CD14-positive monocyte (primary cell): Measurements from ENCODE around the gene CLTA. TPM values are rescaled to one million over a fixed set of nuclear protein-coding genes. Genes with fewer than 3 reads are reported as not detected.

Experiments
- DNase-seq, 3 donors: peaks; one replicate each; pipeline ENCODE4 v3.0.0-alpha.2; 2011 to 2022
- H2AFZ ChIP-seq: 2 replicates; pipeline ENCODE4 v1.6.0; 2012; ENCODE audit warnings: mild to moderate bottlenecking, low read depth, low read length, inconsistent platforms; ENCODE audit not compliant: insufficient read depth, poor library complexity, severe bottlenecking
- H3K27ac ChIP-seq, 2 donors: 1 replicate in 1 of 2; 2 replicates in 1 of 2; pipeline ENCODE4 v1.5.1; 2012 to 2013; ENCODE audit warnings: low read length in 2 of 2, control low read depth in 1 of 2, inconsistent platforms in 1 of 2, low read depth in 1 of 2, mild to moderate bottlenecking in 1 of 2
- H3K27me3 ChIP-seq, 2 donors: one replicate each; pipeline versions ENCODE4 v1.6.0 to v1.6.1; 2011 to 2013; ENCODE audit warnings: low read length in 2 of 2; ENCODE audit not compliant: control insufficient read depth in 2 of 2, insufficient read depth in 2 of 2
- H3K36me3 ChIP-seq, 2 donors: replicated peaks in 1 of 2; 1 replicate in 1 of 2; 2 replicates in 1 of 2; pipeline versions ENCODE4 v1.5.1 to v1.6.1; 2012 to 2013; ENCODE audit warnings: low read length in 2 of 2, control low read depth in 1 of 2, inconsistent platforms in 1 of 2, mild to moderate bottlenecking in 1 of 2; ENCODE audit not compliant: insufficient read depth in 2 of 2, control insufficient read depth in 1 of 2
- H3K4me1 ChIP-seq, 2 donors: 1 replicate in 1 of 2; 2 replicates in 1 of 2; pipeline versions ENCODE4 v1.5.1 to v1.6.1; 2012 to 2013; ENCODE audit warnings: low read length in 2 of 2, control low read depth in 1 of 2, inconsistent platforms in 1 of 2, mild to moderate bottlenecking in 1 of 2, moderate library complexity in 1 of 2; ENCODE audit not compliant: insufficient read depth in 2 of 2, control insufficient read depth in 1 of 2
- H3K4me2 ChIP-seq: replicated peaks from 2 replicates; pipeline ENCODE3; 2012; ENCODE audit warnings: low read length, moderate library complexity, mild to moderate bottlenecking; ENCODE audit not compliant: poor library complexity, severe bottlenecking; ENCODE audit errors: extremely low read depth
- H3K4me3 ChIP-seq, 3 experiments: fragments of 200-600 bp in 1 of 3; sonication (generic) in 1 of 3; replicated peaks in 1 of 3; 1 replicate in 2 of 3; 2 replicates in 1 of 3; pipeline ENCODE4 v1.5.1; 2011 to 2013; ENCODE audit warnings: low read length in 3 of 3, mild to moderate bottlenecking in 3 of 3, control low read depth in 2 of 3, low read depth in 2 of 3, inconsistent platforms in 1 of 3, moderate library complexity in 1 of 3
- H3K79me2 ChIP-seq: 2 replicates; pipeline ENCODE4 v1.6.0; 2012; ENCODE audit warnings: mild to moderate bottlenecking, control low read depth, inconsistent platforms, low read length, moderate library complexity; ENCODE audit not compliant: insufficient read depth
- H3K9ac ChIP-seq: 2 replicates; pipeline ENCODE4 v1.6.0; 2017; ENCODE audit warnings: low read length, mild to moderate bottlenecking; ENCODE audit not compliant: insufficient read depth, poor library complexity, severe bottlenecking
- H3K9me3 ChIP-seq, 2 donors: replicated peaks in 1 of 2; 1 replicate in 1 of 2; 2 replicates in 1 of 2; pipeline versions ENCODE4 v1.5.1 to v1.6.1; 2012 to 2013; ENCODE audit warnings: low read length in 2 of 2, control low read depth in 1 of 2; ENCODE audit not compliant: control insufficient read depth in 1 of 2, insufficient read depth in 1 of 2
- H4K20me1 ChIP-seq: 2 replicates; pipeline ENCODE4 v1.6.0; 2012; ENCODE audit warnings: mild to moderate bottlenecking, low read length, control low read depth, moderate library complexity; ENCODE audit not compliant: insufficient read depth
- H3K27ac Mint-ChIP-seq, 7 donors: one replicate each; pipeline ENCODE4 v1.8.0; 2020; ENCODE audit warnings: mild to moderate bottlenecking in 7 of 7, mixed read lengths in 7 of 7, moderate library complexity in 6 of 7, inconsistent platforms in 2 of 7
- H3K27me3 Mint-ChIP-seq, 3 donors: one replicate each; pipeline ENCODE4 v1.8.0; 2021 to 2022; ENCODE audit warnings: low read depth in 3 of 3, mild to moderate bottlenecking in 3 of 3, mixed read lengths in 3 of 3, moderate library complexity in 3 of 3, inconsistent platforms in 1 of 3
- H3K36me3 Mint-ChIP-seq, 2 donors: one replicate each; pipeline ENCODE4 v1.8.0; 2020; ENCODE audit warnings: mixed read lengths in 2 of 2, inconsistent platforms in 1 of 2, mild to moderate bottlenecking in 1 of 2
- H3K4me1 Mint-ChIP-seq: one replicate; pipeline ENCODE4 v1.8.0; 2020; ENCODE audit warnings: mild to moderate bottlenecking, mixed read lengths
- H3K4me3 Mint-ChIP-seq, 2 donors: one replicate each; pipeline ENCODE4 v1.8.0; 2020; ENCODE audit warnings: mild to moderate bottlenecking in 2 of 2, mixed read lengths in 2 of 2, moderate library complexity in 1 of 2
- H3K9me3 Mint-ChIP-seq, 7 donors: one replicate each; pipeline ENCODE4 v1.8.0; 2020 to 2022; ENCODE audit warnings: mixed read lengths in 7 of 7, mild to moderate bottlenecking in 6 of 7, moderate library complexity in 6 of 7, inconsistent platforms in 2 of 7
- CTCF ChIP-seq: fragments of 200-600 bp; IDR thresholded peaks from one replicate; pipeline ENCODE4 v1.8.0; 2022; ENCODE audit warnings: antibody characterized with exemption, mild to moderate bottlenecking
- WGBS: methylation state at CpG from one replicate; pipeline ENCODE4 v1.1.5; 2013; ENCODE audit warnings: missing lambda C conversion rate; ENCODE audit not compliant: insufficient coverage; 5-methylcytosine and 5-hydroxymethylcytosine counted together
- intact Hi-C, 2 donors: fragments of 100-400 bp; cut with micrococcal nuclease; formaldehyde crosslinking; loops; one replicate each; pipeline versions ENCODE4 v1.15.0 to v1.15.1; 2023
- polyA plus RNA-seq, 3 donors: library from polyadenylated mRNA; depleted of rRNA in 1 of 3; unstranded in 2 of 3; stranded (reverse) in 1 of 3; fragments of 300-500 nt in 2 of 3; fragments of >200 nt in 1 of 3; fragmentation: Illumina TruSeq in 2 of 3; gene quantifications; 1 replicate in 2 of 3; 2 replicates in 1 of 3; pipeline ENCODE4 v1.2.3, GENCODE V29; 2012 to 2021

The CLTA gene
- polyA plus RNA-seq, 3 donors = 85.6 to 262 (median 225) TPM

GRCh38 chr9:36164372-36164771 lies 26.3 kb upstream of the CLTA start:
- Histone ChIP-seq H3K9ac (no peak overlapping the region), H3K4me3 (no peak overlapping the region), H3K79me2 (peaks cover 1% of the 10 kb centered on the region), H3K4me2 (no peak overlapping the region), H3K36me3 (peaks cover 37 to 48% of the 10 kb centered on the region in 2 donors), H3K9me3 (no peaks in the 10 kb centered on the region), H2AFZ (no peak overlapping the region), H4K20me1 (peaks cover 9% of the 10 kb centered on the region), H3K27ac (no peak overlapping the region), H3K4me1 (peaks cover 13 to 30% of the 10 kb centered on the region in 2 donors), H3K27me3 (no peaks in the 10 kb centered on the region)
- H3K4me3 Mint-ChIP-seq = no peak overlapping the region
- DNase-seq = no peak
- peaks cover 31% of the 10 kb centered on the region for H3K4me1 Mint-ChIP-seq
- TF ChIP-seq CTCF = no peak
- 86% methylated on average over 1 of the region's 6 CpGs for WGBS
- peaks cover 41 to 48% of the 10 kb centered on the region in 2 donors for H3K36me3 Mint-ChIP-seq
- intact Hi-C loops = loop anchor here (10.0 kb wide), 1 partner anchor 130 kb away; the partner anchor contains the start of gene RECK (in 2 of the 2)
- peaks cover 1 to 8% (median 7%) of the 10 kb centered on the region in 3 donors for H3K27me3 Mint-ChIP-seq
- H3K9me3 Mint-ChIP-seq = peaks cover 0 to 2% (median 0%) of the 10 kb centered on the region in 7 donors
- peak overlapping the region in 4 of 7 donors; percentile 12 to 85 (median 37) for H3K27ac Mint-ChIP-seq

- H3K27me3 Mint-ChIP-seq = peaks cover 3 to 11% (median 7%) of the 10 kb centered on the region in 3 donors
- peaks cover 38% of the 10 kb centered on the region for H3K4me1 Mint-ChIP-seq
Observed at GRCh38 chr9:36164989-36165388, 25.7 kb upstream of the CLTA start.

More at GRCh38 chr9:36164989-36165388, 25.7 kb upstream of the CLTA start:
- H3K4me3 ChIP-seq = no peak overlapping the region
- no peak overlapping the region for H3K27ac ChIP-seq
- H2AFZ ChIP-seq = no peak overlapping the region
- TF ChIP-seq CTCF = no peak
- 100% methylated on average over 3 of the region's 3 CpGs for WGBS
- peaks cover 18 to 28% of the 10 kb centered on the region in 2 donors for H3K4me1 ChIP-seq
- H3K4me3 Mint-ChIP-seq = no peak overlapping the region
- peaks cover 9% of the 10 kb centered on the region for H4K20me1 ChIP-seq
- H3K79me2 ChIP-seq = no peaks in the 10 kb centered on the region
- H3K27me3 ChIP-seq = no peaks in the 10 kb centered on the region
- H3K9ac ChIP-seq = no peak overlapping the region
- peaks cover 0 to 2% (median 0%) of the 10 kb centered on the region in 7 donors for H3K9me3 Mint-ChIP-seq
- no peaks in the 10 kb centered on the region for H3K9me3 ChIP-seq
- H3K27ac Mint-ChIP-seq = peak overlapping the region in 5 of 7 donors; percentile 15 to 85 (median 79)
- H3K4me2 ChIP-seq = no peak overlapping the region
- intact Hi-C loops = loop anchor here (5.0 to 10.0 kb wide), 2 partner anchors 38 to 130 kb away; partner anchors contain the start of gene RECK (in 2 of the 2)
- DNase-seq = no peak
- peaks cover 36 to 42% of the 10 kb centered on the region in 2 donors for H3K36me3 Mint-ChIP-seq
- H3K36me3 ChIP-seq = peaks cover 34 to 42% of the 10 kb centered on the region in 2 donors
